Erythroblast (primary cell): ENCODE data around the gene HPN.

Experiments used
- GATA1 ChIP-seq: IDR thresholded peaks from 2 replicates; pipeline ENCODE4 v1.6.1; 2011; ENCODE audit warnings: low read depth, mild to moderate bottlenecking, control low read depth, low read length, moderate library complexity
- POLR2A ChIP-seq: IDR thresholded peaks from 2 replicates; pipeline ENCODE4 v1.6.1; 2011; ENCODE audit warnings: mild to moderate bottlenecking, low read length

GRCh38 chr19:35054626-35055025 lies 13.1 kb downstream of the HPN start:
- TF ChIP-seq POLR2A (no peak), GATA1 (no peak)
